Activated CD4-positive, CD25-positive, alpha-beta regulatory T cell treated with anti-CD3 and anti-CD28 coated beads, Interleukin-2, amount 50 U/mL, for 16 hours (primary cell): ENCODE data around the gene ACADVL.

Source experiments
- DNase-seq: peaks from one replicate; pipeline ENCODE4 v3.0.0-alpha.2; 2020; ENCODE audit warnings: low read depth, low spot score

ACADVL gene

GRCh38 chr17:7250695-7251627 is 31.2 kb downstream of the ACADVL start:
- DNase-seq = no peak

GRCh38 chr17:7251661-7252175 is 32.0 kb downstream of the ACADVL start, which contains the start of gene CTDNEP1:
Gene CTDNEP1, minus strand, starts transcription at chr17:7251734. Its CDS starts 438 bp downstream, at chr17:7251296.
- DNase-seq = peak; percentile 100

GRCh38 chr17:7252176-7253043 is 32.7 kb downstream of the ACADVL start, which contains the start of gene ELP5:
Gene ELP5, plus strand, starts transcription at chr17:7252215. Its CDS starts 336 bp downstream, at chr17:7252551.
- DNase-seq = peak; percentile 81

GRCh38 chr17:7253082-7253481 is 33.3 kb downstream of the ACADVL start:
- no peak for DNase-seq

- DNase-seq = no peak
Observed at GRCh38 chr17:7254511-7254910, 34.8 kb downstream of the ACADVL start.

GRCh38 chr17:7256766-7257456 is 37.2 kb downstream of the ACADVL start:
- DNase-seq = no peak

GRCh38 chr17:7258731-7259554 is 39.2 kb downstream of the ACADVL start:
- no peak for DNase-seq

GRCh38 chr17:7259555-7259889 is 39.8 kb downstream of the ACADVL start:
- DNase-seq = no peak

- no peak for DNase-seq
Observed at GRCh38 chr17:7260151-7260550, 40.4 kb downstream of the ACADVL start.

- no peak for DNase-seq
Observed at GRCh38 chr17:7260651-7261378, 41.1 kb downstream of the ACADVL start.

GRCh38 chr17:7261379-7262191 is 41.8 kb downstream of the ACADVL start:
- no peak for DNase-seq

GRCh38 chr17:7262192-7262934 is 42.6 kb downstream of the ACADVL start, which contains the start of gene CLDN7:
Gene CLDN7, minus strand, starts transcription at chr17:7262478. Its CDS starts 435 bp downstream, at chr17:7262043.
- no peak for DNase-seq

- no peak for DNase-seq
Observed at GRCh38 chr17:7262935-7263800, 43.4 kb downstream of the ACADVL start.

GRCh38 chr17:7263801-7264078 is 44.0 kb downstream of the ACADVL start:
- no peak for DNase-seq

GRCh38 chr17:7266784-7267183 is 47.0 kb downstream of the ACADVL start:
- DNase-seq = no peak
